HG03558 (cell line): ENCODE measurements around the gene MTMR3.

Source experiments
- ATAC-seq: cut with Tn5 transposase; IDR thresholded peaks from one replicate; pipeline ENCODE4 v1.9.1; 2021; ENCODE audit warnings: moderate number of reproducible peaks; ENCODE audit not compliant: unreplicated experiment; ENCODE audit errors: extremely low read depth

Gene MTMR3

DNA sequence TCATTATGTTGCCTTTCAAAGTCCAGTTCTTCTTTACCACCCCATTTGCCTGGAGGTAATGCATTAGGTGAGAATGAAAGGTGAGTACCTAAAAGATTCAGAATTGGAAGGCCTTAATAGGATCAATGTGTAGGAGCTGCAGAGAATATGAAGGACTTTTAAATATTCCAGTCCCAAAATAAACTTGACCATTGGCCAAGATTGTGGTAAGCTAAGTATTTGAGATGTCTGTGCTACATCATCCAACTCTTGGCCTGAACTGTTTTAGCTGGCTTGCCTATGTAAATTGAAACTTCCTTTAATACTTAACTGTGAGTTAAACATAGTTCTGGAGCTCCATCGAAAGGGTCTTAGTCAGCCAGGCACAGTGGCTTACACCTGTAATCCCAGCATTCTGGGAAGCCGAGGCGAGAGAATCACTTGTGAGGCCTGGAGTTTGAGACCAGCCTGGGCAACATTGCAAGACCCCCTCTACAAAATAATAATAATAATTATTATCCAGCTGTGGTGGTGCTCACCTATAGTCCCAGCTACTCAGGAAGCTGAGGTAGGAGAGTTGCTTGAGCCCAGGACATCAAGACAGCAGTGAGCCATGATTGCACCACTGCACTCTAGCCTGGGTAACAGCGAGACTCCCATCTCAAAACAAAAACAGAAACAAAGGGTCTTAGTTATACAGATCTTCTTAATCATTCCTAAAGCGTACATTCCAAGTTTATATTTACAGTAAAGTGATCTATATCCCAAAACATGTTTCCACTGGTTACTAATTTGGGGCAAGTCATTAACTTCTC, 29.8 kb downstream of the MTMR3 start:
- ATAC-seq = no peak

DNA sequence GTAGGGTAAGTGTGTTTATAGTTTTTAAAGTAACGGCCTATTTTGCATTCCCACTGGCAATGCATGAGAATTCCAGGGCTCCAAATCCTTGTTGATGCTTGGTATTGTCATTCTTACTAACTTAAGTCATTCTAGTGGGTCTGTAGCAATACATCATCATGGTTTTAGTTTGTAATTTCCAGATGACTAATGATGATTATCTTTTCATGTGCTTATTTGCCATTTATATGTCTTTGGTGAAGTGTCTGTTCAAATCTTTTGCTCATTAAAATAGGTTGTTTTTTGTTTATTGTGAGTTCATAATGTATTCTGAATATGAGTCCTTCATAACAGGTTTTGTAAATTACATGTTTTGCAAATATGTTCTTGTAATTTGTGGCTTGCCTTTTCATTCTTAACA, 31.2 kb downstream of the MTMR3 start:
- ATAC-seq = no peak

DNA sequence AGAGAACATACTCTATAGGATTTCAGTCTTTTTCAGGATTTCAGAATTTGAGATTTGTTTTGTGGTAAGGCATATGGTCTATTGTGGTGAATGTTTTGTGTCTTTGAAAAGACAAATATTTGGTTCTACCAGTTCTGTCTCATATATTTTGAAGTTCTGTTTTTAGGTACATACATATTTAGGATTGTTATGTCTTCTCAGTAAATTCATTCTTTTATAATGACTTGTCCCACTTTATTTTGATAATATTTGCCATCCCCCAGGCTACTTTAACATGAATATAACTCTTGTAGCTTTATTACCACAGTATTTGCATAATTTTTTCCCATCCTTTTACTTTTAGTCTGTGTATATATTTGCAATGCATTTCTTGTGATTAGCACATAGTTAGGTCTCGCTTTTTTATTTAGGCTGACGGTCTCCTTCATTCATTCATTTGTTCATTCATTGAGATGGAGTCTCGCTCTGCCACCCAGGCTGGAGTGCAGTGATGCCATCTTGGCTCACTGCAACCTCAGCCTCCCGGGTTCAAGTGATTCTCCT, 32.1 kb downstream of the MTMR3 start:
- ATAC-seq = no peak

DNA sequence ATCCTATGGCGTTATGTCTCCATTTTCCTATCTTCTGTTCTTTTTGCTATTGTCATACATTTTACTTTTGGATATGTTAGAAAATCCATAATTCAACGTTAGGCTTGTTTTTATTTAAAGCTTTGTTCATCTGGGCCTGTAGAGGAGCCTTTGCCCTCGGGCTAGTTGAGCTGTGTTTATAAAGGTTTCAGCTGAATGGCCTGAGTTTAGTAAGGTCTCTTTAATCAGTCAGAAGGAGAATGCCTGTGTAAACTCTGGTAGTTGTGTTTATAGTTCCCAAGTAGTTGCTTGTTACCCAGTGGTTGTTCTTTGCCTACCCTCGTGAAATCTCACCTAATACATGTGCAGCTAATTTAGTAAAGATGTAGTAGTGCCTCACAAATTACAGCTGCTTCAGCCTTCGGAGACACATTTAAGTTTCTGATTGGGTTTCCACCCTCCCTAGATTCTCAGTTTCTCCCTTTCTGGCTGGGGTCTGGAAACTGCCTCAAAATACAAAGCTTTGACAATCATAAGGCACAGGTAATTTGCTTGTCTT, 33.1 kb downstream of the MTMR3 start:
- no peak for ATAC-seq

DNA sequence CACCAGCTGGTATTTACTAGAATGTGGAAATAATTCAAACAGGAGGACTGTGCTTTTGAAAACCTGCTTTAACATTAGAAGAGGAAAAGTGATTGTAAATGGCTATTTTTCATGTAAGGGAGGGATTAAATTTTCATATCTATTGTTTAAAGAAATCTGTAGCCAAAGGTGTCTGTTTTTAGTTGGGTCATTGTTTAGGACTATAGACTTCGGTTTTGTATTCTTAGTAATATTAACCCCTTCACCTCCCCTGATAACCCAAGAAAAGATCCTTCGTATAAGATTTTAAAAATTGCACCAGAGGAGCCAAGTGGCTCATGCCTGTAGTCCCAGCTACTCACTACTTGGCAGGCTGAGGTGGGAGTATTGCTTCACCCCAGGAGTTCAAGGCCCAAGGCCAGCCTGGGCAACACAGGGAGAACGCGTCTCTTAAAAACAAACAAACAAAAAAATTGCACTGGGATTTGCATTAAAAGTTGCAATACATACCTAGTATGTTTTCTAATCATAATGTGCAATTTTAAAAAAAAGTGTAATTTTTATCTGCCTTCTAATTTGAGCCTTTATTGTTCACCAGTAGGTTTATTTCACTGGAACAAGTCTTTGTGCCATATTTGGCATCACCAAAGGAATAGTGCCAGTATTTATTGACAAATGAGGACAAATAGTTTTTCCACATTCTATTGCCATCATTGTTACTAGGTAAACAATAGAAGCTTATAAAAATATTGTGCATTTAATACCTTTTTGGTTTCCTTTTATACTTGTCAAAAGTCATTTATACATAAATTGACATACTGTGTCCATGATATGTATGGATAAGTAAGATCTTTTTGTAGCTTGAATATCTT, 34.3 kb downstream of the MTMR3 start:
- no peak for ATAC-seq

DNA sequence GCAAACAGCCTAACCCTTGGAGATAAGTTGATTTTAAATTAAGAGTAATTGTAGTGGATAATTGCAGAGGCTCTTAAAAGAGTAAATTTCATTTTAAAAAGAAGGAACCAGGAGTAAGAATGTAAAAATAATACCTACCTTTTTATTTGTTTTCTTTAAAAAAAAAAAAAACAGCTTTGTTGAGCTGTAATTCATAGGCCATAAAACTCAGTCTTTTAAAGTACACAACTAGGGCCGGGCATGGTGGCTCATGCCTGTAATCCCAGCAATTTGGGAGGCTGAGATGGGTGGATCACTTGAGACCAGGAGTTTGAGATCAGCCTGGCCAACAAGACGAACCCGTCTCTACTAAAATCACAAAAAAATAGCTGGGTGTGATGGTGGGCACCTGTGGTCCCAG, 42.4 kb downstream of the MTMR3 start:
- no peak for ATAC-seq

DNA sequence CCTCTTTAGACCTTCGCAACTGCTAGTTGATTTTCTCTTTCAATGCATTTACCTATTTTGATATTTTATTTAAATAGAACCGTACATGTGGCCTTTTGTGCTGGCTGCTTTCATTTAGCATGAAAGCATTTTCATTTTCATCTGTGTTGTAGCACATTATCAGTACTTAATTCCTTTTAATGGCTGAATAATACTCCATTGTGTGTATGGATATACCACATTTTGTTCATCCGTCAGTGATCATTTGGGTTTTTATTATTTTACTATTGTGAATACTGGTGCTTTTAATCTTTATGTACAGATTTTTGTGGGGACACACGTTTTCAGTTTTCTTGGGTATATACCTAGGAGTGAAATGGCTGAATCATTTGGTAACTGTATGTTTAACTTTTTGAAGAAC, 43.1 kb downstream of the MTMR3 start:
- no peak for ATAC-seq

DNA sequence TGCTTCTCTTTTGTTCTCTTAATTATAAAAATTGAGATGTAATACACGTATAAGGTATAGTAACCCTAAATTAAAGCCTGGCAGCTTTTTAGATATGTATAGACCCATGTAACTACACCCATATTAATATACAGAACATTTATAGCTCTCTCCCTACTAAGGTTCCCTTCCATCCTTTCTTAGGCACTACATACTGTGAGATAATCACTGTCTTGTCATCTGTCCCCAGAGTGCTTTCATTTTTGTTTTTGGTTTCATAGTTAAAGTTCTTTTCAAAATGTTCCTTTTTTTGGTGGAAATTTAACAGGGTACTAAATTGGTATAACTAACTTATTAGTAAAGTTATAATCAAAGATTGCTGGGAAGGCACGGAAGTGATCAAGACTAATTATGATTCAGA, 49.2 kb downstream of the MTMR3 start:
- ATAC-seq = no peak

DNA sequence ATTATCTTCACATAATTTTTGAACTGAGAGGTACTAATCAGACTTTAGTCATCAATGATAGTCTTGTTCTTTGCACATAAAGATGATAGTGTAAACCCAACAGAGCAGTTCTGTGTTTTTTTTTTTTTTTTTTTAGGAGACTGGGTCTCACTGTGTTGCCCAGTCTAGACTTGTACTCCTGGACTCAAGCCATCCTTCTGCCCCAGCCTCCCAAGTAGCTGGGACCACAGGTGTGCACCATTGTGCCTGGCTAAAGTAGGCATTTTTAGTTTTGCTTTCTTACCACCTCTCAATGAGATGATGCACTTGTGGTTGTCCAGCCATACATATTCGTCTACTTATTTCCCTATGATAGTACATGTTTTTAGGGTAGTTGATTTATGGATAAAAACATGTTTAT, 50.6 kb downstream of the MTMR3 start:
- ATAC-seq = no peak

DNA sequence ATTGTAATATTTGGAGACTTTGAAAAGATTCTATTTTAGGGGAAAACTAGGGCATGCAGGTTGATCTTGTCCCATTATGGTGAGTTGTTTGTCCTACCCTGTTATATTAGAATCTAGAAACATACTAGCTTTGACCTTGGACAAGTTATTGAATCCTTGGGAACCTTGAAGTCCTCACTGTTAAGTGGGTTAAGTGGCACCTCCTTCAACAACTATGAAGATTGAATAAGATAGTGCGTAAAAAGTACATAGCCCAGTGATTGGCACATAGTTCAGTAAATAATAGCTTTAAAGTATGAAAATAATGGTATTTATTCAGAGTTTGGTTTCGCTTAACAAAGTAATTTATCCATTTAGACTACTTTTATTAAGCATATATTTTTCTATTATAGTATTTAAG, 51.6 kb downstream of the MTMR3 start:
- ATAC-seq = no peak

DNA sequence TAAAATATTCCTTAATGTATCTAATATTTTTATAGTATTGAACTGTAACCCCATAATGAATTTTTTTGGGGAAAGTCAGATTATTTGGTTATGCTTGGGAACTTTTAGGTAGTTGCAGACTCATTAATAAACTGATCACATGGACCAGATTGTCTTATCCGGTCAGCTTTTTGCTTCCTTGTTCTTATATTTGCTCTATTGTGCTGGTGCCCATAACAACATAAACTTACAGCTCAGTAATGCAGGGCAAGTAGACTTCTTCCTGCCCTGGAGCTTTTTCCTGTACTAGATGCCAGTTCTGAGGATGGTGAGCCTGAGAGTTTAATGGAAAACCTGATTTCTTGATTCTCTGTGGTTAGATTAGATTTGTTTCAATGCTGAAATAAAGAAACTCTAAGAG, 53.2 kb downstream of the MTMR3 start:
- no peak for ATAC-seq

DNA sequence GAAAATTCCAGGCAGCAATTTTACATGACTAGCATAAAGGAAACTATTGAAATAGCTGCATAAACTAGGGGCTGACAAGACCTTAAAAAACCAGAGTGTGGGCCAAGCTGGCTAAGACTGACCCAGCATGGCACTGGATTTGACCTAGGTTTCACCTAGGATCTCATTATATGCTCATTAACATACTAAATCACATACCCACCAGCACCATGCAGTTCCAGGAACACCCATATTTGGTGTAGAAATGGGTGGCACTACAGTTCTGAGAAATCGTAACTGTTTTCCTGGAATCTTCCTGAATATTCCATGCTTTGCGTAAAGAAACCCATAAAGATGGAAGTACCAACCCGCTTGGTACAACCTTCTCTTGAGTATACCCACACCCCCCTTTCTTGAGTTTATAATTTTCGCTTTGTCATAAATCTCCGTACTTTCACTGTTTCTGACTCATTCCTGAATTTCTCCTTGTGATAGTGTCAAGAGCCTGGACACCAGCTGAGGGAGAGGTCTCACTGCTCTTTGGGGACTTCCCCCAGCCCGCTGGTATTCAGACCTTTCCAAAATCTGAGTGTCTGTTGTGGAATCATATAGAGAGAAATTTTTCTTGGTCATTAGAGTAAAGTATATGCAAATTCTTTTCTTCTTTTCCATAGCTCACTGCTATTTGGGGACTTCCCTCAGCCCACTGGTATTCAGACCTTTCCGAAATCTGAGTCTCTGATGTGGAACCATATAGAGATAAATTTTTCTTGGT, 55.1 kb downstream of the MTMR3 start:
- ATAC-seq = peak; percentile 56

DNA sequence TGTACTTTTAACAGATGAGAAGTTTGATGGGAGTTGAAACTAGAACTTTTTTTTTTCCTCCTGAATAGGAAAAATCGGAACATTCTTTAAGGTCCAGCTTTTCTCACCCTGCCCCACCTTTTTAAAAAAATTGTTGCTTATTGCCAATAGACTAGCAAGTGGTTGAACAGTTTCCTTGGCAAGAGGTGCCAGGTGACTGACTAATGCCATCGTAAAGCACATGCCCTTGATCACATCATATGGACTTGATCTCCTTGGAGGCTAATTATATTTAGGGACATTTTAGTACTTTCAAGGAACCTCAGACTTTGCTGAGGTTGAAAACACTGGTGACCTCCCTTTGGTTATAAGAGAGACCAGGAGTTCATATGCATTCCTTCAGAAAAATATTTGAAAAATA, 57.6 kb downstream of the MTMR3 start:
- ATAC-seq = no peak

DNA sequence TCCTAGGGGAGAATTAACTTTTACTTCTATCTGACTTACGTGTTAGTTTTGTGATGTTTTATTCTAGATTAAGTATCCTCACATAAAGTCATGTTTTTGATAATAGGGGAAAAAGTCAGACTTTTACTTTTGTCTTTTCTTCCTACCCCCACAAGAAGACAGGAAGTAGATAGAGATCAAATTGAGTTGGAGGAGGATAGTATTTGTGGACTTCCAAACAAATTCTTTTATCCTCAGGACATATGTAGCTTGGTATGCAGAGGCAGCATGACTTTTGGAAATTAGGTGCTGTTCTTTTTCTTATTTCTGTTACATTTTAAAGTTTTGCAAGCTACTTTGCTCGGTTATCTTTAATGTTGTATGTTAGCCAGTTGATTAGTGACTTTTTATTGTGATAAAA, 61.4 kb downstream of the MTMR3 start:
- no peak for ATAC-seq

DNA sequence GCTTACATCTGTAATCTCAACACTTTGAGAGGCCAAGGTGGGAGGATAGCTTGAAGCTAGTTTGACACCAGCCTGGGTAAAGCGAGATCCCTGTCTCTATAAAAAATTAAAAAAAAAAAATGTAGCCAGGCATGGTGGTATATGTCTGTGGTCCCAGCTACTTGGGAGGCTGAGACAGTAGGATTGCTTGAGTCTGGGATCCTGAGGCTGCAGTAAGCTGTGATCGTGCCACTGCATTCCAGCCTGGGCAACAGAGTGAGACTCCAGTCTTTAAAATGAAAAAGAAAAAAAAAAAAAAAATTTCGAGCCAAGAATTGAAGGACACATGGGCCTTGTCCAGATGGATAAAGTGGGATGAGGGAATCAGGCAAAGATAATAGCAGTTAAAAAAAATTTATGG, 62.5 kb downstream of the MTMR3 start:
- no peak for ATAC-seq

DNA sequence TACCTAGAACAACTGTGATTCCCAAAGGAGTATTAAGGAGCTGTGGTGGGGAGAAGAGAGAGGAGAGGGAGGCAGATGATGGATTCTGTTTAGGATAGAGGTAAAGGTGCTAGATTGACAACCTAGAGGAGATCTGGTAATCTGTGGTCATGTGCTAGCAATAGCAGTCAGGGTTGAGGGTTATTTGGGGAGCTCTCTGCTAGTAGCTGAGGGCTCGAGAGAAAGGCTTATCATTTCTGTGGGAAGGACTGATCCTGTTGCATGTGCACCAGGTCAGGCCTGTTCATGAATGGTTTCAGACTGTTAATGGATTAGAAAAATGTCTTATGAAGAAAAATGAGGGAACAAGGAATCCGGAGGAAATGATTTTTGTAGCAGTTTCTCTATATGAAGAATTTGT, 63.2 kb downstream of the MTMR3 start:
- no peak for ATAC-seq

DNA sequence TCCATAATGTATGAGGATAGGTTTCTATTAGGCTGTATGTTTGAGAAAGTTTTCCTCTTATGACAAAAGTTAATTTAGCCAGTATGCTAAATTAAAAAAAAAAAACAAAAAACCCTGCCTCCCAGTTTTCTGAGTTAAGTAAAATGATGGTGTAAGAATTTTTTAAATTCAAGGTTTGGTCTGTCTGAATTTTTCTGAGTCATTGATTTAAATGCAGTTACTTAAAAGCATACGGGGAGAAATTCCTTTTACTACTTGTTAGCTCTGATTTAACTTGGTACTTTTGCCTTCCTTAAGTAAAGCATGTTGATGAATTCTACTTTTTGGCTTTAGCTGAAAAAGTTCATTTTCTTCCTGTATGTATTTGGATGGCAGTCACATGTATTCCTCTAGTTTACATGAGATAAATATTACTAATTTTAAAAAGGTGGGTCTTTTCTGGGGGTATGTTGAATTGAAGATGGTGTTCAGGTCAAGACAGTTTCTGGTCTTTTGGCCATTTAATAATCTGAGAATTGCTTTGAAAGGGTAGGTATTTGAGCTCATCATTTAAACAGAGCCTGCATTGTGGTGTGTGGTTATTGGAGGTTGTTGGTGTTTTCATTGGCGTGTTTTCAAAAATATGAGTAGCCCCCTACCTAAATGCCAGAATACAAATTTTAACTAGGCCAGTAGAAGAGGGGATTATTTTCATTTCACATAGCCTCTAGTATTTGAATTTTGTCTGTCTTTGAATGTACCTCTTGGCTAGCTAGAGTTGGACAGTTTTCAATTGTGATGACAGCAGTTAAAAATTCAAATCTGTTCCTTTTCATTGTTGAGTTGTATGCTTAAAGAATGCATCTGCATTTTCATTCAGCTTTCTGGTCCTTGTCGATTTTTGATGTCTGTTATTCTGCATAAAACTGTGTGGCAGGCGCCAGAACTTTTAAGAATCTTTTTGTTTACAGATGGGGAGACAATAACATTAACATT, 64.7 kb downstream of the MTMR3 start:
- ATAC-seq = no peak

DNA sequence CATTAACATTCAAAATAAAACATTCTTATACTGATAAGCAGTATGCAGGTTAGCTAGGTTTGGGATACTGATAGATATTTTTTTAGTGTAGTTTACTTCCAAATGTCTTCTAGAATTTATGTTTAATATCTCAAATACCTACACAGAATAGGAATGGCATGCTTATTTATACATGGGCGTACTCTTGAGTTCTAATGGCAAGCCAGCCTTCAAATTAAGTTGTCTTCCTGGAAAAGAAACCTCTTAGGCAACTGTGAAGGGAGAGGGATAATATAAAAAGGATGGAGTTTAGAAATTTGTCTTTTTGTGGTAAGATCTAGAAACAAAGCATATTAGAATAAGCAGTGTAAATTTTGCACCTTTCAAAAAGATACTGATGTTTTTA, 65.4 kb downstream of the MTMR3 start:
- no peak for ATAC-seq

DNA sequence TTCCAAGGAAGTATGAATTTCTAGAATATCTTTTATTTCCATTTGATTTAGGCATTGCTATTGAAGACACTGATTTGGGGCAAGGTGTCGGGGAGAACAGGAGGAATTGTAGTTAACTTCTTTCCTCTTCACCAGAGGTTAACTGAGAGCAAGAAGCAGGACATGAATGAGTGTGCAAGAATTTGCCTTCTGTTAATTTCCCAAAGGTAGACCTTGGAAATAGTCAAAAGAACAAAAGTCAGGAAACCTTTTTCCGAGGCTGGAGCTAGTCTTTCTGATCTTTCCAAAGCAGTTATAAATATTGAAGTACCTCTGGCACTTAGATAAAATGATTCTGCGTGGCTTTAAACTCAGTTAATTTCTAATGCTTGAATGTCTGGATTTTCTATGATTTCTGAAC, 66.9 kb downstream of the MTMR3 start:
- ATAC-seq = no peak
